HG03280 (cell line): ENCODE data around the gene F3.

Experiments
- ATAC-seq: cut with Tn5 transposase; IDR thresholded peaks from one replicate; pipeline ENCODE4 v1.9.1; 2021; ENCODE audit warnings: mild to moderate bottlenecking, moderate library complexity; ENCODE audit not compliant: unreplicated experiment

The F3 gene

DNA sequence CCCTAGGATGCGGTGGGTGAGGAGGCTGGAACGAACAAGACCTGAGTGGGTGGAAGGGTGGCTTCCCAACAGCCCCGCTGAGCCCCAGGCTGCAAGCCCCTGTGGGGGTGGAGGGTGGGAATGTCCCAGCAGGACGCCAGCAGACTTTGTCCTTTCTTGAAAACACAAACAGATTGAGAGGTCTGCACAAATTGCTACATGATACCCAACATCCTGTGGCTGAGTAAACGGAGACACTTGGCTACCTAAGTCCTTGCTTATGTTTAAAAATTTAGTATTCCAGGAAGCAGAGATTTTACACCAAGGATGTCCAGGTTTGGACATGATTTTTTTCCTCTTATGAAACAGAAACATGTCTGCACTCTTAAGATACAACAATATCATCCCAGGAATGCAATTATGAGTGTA is 11.8 kb upstream of the F3 start:
- no peak for ATAC-seq

DNA sequence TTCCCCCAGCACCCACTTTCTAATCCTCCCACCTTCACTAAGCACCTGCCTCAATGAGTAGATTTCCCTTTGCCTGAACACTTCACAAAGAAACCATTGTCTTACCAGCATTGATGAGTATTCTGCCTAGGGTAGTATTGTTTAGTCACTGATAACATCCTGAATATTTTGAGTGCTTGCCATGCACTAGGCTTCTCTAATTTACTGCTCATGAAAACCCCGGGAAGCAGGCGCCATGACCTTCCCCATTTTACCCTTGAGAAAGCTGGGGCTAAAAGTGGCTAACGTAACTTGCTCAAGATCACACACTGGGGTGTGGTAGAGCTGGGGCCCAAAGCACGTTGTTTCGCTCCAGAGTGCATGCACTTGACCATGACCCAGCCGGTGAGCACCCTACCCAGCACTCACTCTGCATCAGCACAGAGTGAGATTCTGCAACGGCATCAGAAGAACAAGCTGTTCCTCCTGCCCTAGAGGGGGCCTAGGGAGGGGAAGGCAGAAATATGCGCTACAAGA is 10.6 kb upstream of the F3 start:
- no peak for ATAC-seq

DNA sequence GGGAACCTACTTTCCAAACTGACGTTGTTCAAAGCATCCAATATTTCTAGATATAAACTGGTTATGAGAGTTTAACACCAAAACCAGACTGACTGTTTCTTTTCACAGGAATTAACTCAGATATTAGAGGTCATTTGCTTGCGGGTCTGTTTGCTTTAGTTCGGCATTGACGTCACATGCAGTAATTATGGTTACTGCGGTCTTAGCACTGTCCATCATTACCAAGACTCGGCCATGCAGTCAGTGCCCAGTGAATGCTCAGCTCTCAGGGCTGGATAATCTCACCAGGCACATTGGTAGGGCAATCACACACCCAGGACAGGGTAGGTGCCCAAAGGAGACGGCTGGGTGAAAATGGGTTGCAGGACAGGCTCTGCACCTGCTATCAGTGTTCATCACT is 9.9 kb upstream of the F3 start:
- ATAC-seq: no peak

DNA sequence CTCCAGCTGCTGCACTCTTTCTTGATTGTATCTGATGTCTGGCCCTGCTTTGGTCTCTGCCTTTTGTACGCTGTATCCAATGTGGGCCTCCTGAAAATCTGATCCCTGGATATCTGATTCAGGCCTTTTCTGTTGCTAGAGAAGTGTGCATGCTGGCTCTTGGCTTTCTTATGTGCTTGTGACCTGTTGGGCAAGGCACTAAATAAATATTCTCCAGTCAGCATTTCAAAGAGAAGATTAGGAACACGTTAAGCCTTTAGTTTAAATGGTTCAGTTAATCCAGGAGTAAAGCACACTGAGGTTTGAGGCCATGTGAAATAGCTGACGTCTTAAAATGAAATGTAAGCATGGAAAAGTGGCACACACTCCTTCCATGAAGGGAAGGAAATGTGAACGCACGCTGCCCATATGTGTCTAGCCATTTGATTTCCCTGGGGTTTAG is 9.3 kb upstream of the F3 start:
- no peak for ATAC-seq

DNA sequence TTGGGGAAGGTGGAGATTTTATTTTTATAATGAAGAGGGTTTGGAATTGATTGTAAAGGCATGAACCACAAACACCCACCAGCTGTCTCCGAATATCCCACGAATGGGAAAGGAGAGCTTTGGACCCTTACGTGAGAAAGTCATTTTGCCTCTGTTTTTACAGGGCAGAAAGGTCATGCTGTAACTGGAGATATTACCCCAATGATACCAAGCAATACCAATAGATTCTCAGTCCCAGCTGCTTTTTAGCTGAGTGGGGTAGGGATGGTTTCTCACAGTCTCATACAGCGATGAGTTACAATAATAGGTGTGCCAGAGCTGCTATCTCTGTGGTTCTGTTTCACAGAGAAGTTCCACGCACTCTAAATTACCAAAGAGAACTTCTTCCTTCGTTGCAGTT is 8.8 kb upstream of the F3 start:
- ATAC-seq: no peak

DNA sequence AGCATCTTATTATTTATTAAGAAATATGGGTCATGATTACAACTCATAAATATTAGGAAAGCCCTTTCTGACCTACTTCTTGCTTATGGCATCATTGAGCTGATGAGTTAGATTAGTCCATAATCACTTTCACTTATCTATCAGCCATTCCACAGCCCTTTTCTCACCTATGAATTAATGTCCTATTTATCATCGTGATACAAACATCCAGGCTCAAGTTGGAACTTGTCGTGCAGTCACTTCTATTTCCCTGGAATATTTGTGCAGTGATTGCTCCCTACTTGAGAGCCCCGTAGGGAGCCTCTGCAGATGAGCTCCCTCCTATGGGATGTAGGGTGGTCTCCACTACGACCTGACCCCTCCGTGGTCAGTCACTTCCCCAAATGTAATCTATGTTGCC is 8.1 kb upstream of the F3 start:
- ATAC-seq: no peak

DNA sequence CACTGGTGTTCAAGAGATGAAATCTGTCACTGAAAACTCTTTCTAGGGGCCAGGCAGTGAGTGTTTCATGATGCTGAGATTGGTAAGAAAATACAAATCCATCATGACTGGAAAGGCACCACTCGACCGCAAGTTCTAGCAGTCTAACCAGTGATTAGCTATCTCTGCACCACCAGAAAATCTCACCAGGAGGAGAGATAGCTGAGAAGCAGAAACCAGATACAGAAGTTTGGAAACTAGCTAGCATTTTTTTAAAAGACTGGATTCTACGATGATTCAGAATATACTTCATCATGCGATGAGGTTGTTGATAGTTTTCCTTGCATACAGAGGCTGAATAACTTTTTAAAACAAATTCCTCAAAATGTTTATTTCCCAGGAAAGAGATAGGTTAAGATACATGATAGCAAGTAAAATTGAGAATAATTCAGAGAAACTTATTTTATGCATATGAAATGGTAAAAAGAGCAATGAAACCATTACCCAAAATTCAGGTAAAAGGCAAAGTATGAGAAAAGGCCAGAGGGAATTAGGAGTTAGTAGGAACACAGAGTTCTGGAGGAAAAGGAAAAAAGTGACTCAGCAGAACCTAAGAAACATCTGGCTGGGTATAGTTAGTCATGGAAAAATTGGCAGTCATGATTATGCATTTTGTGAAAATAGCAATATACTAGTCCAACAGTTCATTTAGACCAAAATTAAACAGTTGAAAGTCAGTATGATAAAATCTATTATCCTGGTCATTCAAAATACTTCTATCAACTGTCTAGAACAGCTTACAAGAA is 3.3 kb upstream of the F3 start:
- no peak for ATAC-seq

DNA sequence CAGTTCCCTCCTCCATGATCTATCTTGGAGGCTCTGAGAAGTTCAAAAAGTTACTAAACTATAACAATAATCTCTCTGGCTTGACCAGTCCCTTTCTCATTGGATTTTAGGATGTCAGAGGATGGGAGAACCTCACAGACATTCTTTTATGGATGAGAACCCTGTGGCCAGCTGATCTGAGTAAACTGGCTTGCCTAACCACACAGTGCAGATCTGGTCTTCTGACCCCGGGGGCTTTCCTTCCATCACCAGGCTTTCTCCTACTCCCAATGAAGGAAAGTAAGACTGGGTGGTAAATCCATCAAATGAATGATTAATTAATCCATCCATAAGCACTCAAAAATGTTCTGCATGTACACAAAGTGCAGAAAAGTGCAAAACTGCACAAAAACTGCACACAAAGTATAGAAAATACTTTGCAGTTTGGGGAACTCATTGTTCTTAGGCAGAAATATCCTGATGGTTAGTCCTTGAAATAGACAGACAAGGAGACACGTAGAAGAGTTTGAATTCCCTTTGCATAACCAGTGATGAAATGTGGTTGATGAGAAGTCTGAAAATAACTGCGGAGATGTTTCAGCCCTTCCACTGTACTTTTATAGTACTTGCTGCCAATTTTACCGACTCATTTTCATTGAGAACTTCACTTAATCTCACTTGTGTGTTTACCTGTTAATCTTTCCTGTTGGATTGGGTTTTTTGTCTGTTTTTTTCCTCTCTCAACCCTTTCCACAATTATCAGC is 2.5 kb upstream of the F3 start:
- ATAC-seq: no peak

DNA sequence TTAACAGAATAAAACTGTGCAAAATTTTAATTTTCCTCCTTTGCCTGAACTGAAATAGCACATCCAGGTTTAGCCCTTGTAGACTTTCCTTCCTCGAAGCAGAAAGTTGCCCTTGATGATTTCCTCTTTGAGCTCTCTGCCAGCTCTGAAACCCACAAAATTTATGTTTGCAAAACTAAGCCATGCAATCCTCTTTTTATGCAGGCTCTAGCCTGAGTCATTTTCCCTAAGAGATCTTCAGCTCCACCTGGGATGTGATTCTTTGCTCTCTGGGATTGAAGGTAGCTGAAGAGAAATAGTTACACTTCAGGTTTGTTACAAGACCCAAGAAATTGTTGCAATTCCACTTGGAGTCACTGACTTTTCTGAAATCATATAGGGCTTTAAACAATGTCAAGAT is 1.4 kb upstream of the F3 start:
- no peak for ATAC-seq

DNA sequence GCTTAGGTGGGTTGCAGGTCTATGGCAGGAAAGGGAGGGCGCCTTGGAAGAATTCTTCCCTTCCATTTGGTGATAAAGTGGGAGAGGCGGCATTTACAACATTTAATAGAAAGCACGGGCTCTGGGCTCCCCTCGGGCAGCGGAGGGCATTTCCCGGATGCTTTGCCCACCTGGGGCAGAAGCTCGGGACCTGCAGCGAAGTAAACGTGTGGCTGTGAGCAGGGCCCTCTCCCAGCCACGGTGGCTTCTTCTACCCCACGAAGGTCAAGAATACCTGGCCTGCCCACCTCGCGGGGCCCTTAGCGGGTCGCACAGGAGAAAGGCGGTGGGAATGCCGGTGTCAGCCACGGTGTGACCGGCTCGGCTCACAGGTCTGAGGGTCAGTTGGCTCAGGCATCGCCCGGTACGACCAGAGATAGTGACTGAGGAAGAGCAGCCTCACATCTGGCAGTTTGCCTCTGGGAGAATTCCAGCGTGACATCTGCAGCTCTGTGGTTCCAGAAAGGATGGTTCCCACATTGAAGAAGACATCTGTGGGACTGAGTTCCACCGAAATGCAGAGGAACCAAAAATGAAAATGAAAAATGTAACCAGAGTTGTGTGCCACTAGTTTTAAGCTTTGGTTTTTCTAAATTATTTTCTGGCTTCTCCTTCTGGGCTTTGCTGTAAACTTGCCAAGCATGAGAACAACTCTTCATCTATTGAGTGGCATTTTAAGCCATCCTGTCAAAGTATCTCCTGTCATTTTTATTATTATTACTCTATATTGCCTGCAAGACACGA is 720 bp upstream of the F3 start:
- no peak for ATAC-seq

DNA sequence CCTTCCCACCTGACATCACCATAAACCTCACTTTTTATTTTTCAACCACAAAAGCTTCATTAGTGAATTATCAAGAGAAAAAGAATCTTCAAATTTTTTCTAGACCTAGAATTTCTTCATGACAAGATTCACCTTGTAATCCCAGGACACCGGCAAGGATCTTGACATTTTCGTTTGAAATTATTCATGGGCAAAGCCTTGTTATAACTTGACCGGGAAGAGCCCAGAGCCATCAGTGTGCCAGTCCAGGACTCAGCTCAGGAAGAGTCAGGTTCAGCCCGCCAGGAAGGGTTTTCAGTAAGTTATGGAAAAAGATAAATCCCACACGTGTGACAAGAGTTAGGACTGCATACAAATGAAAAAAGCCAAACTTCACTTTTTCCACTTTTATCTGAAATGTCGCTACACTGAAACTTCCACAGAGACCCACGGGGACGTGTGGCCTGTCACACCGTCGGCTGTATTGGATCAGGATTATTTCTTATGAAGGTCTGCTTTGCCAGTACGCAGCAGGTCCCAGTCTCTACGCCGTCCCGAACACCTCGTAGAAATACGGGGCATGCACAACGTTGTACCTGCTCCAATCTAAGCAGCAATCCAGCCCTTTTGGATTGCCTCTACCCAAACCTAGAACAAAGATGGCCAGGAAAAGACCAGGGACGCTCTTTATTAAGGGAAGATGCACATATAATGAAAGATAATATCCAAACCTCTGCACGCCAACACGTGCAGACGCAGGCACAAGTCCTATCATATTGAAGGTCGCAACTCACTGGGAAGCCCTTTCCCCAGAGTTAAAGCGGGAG is 916 bp downstream of the F3 start:
- ATAC-seq: no peak

DNA sequence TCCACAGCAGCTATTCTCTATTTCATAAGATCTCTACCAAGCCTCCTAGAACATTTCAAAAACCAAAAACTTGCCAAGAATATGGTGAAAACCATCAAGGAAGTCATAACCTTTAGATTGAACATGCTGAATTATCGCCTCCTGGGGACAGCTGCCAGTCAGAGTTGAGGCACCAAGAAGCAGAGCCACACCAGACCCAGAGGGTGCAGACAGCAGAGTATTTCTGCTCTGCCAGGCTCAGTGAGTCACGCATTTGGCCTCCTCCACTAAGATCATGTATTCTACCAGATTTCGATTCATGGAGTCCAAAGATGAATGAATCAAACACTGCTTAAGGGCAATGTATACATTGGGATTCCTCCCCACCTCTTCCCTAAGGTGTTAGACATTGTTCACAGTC is 2.1 kb downstream of the F3 start:
- ATAC-seq: no peak

DNA sequence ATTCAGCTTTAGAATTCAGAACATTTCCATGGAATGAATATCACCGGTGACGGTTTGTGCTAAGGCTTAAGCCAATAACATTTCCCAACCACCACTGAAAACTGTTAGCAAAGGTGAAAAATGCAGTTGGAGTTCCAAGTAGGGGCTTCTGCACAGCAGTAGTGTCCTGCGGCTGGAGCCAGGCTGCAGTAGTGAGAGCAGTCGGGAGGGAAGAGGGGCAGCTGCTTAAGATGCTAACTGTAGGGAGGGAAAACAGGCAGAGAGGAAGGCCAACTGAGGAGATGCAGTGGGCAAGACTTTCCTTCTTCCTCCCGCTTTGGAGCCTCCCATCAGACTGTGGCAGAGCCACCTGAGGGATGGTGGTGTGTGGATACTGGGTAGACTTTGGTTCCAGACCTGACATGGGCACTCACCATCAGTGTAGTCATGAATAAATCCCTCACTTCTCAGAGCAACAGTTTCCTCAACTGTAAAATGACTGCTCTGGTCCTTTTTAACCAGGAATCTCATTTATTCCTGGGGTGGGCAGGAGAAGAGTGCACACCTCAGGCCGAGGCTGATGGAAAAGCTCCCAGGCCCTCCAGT is 3.2 kb downstream of the F3 start:
- ATAC-seq: no peak

DNA sequence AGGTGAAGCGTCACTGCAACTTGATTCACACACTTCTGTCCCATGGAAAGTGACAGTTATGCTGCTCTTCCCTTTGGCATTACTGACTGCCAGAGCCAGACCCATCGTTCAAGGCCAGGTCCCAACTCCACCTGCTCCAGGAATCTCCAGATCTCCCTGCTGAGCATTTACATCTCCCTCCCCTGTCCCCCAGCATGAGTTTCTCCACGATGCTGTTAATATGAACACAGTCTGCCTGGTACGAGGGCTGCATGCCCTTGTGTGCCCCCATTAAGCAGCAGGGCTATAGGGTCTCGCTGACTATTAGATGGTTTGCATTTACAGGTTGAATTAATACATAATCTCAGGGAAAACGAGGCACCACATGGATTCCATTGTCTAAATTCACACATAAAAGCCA is 4.3 kb downstream of the F3 start:
- no peak for ATAC-seq

DNA sequence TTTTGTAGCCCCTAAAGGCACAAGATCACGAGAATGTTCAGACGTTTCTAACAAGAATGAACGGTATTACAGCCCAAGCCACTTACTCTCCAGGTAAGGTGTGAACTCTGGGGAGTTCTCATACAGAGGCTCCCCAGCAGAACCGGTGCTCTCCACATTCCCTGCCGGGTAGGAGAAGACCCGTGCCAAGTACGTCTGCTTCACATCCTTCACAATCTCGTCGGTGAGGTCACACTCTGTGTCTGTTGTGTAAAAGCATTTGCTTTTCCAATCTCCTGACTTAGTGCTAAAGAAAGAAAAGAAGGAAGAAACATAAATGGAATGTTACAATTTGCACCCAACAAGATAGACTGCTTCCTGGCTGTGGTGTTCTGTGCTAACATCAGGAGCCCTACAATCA is 5.7 kb downstream of the F3 start:
- no peak for ATAC-seq

DNA sequence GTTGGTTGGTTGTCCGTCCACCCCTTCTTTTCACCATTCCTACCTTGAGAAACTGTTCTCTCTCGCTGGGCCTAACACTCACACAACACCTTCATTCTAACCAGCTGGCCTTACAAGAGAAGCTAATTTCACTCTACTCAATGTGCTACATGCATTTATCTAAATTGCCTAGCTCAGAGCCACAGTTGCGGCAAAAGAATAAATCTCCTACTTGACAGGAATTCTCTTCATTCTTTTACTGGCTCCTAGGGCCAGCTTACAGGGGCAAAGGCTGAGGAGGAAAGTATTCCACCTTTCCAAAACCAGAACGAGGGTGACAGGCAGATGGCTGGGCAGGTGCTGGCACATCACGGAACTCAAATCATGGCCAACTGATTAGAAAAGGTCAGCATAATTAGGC is 6.5 kb downstream of the F3 start:
- ATAC-seq: no peak

DNA sequence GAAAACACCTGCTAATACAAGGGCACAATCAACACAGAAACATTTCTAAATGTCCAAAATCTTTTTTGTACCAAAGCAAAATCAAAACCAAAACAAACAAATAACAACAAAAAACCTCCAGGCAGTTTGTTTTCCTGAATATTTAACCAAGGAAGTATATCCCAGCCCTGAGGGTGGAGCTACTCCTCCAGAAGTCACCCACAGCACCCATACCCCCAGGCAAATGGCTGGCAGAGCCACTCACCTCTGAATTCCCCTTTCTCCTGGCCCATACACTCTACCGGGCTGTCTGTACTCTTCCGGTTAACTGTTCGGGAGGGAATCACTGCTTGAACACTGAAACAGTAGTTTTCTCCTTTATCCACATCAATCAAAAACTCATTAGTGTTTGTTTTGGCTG is 9.5 kb downstream of the F3 start:
- ATAC-seq: no peak

DNA sequence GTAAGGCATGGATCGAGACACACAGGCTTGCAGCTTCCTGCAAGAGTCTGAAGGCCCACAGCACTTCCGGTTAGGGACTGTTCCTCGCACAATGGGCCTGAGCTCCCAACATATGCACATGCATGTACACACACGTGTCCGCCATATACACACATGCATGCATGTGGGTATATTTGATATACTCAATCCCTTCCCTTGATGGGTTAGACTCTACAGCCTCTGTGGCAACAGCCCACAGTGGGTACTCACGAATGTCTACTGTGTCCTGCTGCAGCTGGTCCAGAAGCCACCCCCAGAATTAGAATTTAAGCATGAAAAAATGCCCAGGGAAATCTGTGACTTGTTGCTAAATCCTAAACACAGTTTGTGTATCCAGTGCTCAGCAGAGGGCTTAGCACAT is 9.9 kb downstream of the F3 start:
- no peak for ATAC-seq

DNA sequence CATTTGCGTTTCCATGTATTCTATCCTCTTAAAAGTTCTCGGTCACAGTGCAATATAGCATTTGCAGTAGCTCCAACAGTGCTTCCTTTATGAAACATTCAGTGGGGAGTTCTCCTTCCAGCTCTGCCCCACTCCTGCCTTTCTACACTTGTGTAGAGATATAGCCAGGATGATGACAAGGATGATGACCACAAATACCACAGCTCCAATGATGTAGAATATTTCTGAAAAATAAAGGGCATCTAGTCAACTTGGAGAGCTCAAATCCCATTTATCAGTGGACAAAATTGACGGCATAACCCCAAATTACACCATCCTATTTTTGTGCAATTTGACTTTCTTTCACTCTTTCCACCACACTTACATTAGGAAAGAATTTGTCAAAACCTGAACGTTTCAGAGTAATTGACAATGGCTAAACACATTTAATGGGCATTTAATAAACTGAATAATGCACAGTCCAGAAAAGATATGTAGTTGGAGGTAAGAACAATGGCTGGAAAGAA is 11.1 kb downstream of the F3 start:
- ATAC-seq: no peak

DNA sequence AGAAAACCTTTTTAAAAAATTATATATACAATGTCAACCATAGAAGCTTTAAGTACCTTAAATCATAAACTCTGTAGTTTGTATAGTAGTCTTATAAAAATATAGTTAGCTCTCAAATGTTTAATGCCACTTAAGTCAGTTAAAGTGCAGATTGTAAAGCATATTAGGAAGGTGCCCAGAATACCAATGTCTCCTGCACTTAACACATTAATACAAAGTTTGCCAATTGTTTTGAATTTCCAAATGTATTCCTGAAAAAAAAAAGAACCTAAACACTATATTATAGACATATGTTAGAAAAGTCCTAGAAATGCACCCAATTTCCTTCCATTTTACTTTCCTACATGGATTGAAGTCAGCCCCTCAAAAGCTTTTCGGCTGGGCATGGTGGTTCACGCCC is 12.1 kb downstream of the F3 start:
- no peak for ATAC-seq
